WTC11 (cell line): ENCODE data around the gene APOBEC3F. TPM values are rescaled to one million over a fixed set of nuclear protein-coding genes. Genes with fewer than 3 reads are reported as not detected.

Source experiments
- ATAC-seq: fragments of 200-7000 bp; cut with Tn5 transposase; 2 replicates; pipeline ENCODE4 v1.10.0; 2021; ENCODE audit warnings: mild to moderate bottlenecking, moderate library complexity
- CTCF ChIA-PET: fragments of 300-600 bp; sonication (Branson Sonifier 250); formaldehyde crosslinking; loops from one replicate; lab custom pipeline; 2021; ENCODE audit warnings: antibody characterized with exemption; lab: Charles Lee
- POLR2A ChIA-PET: fragments of 350-600 bp; sonication (Branson Sonifier 250); formaldehyde crosslinking; loops from one replicate; lab custom pipeline; 2021; ENCODE audit warnings: antibody characterized with exemption; lab: Charles Lee
- DNase-seq: peaks from one replicate; pipeline ENCODE4 v3.0.0; 2021; ENCODE audit warnings: low spot score
- H3K27ac Mint-ChIP-seq: 2 replicates; pipeline ENCODE4 v1.8.0; 2021; ENCODE audit warnings: mixed read lengths
- H3K27me3 Mint-ChIP-seq: 2 replicates; pipeline ENCODE4 v1.8.0; 2021; ENCODE audit warnings: low read depth, mild to moderate bottlenecking, moderate library complexity, mixed read lengths
- H3K36me3 Mint-ChIP-seq: 2 replicates; pipeline ENCODE4 v1.8.0; 2021; ENCODE audit warnings: mixed read lengths
- H3K4me1 Mint-ChIP-seq: 2 replicates; pipeline ENCODE4 v1.8.0; 2022; ENCODE audit warnings: mixed read lengths
- H3K4me3 Mint-ChIP-seq: 2 replicates; pipeline ENCODE4 v1.8.0; 2021; ENCODE audit warnings: mild to moderate bottlenecking, moderate library complexity, mixed read lengths
- H3K9me3 Mint-ChIP-seq: 2 replicates; pipeline ENCODE4 v1.8.0; 2021; ENCODE audit warnings: mixed read lengths
- GRHL2 ChIP-seq: fragments of 250-450 bp; sonication (Bioruptor Pico); IDR thresholded peaks from 2 replicates; pipeline ENCODE4 v1.8.0; 2022; ENCODE audit warnings: mild to moderate bottlenecking, moderate library complexity; ENCODE audit not compliant: insufficient replicate concordance, severe bottlenecking
- GTF2I ChIP-seq: fragments of 250-450 bp; sonication (Bioruptor Pico); conservative IDR thresholded peaks from 2 replicates; pipeline ENCODE4 v1.4.0; 2021; ENCODE audit warnings: mild to moderate bottlenecking
- NFATC4 ChIP-seq: fragments of 250-450 bp; sonication (Bioruptor Pico); IDR thresholded peaks from 2 replicates; pipeline ENCODE4 v1.9.0; 2021; ENCODE audit warnings: mild to moderate bottlenecking
- NR3C1 ChIP-seq: sonication (generic); formaldehyde crosslinking; conservative IDR thresholded peaks from 2 replicates; pipeline ENCODE4 v1.8.1; 2023; ENCODE audit warnings: low read depth, mild to moderate bottlenecking, missing genetic modification reagents
- SMAD3 ChIP-seq: sonication (generic); formaldehyde crosslinking; IDR thresholded peaks from 2 replicates; pipeline ENCODE4 v1.8.0; 2022; ENCODE audit warnings: missing genetic modification reagents, mild to moderate bottlenecking, borderline replicate concordance
- SOX15 ChIP-seq: fragments of 250-450 bp; sonication (Bioruptor Pico); IDR thresholded peaks from 2 replicates; pipeline ENCODE4 v1.9.0; 2021; ENCODE audit warnings: mild to moderate bottlenecking
- TCF7 ChIP-seq: sonication (generic); formaldehyde crosslinking; IDR thresholded peaks from 2 replicates; pipeline ENCODE4 v1.8.0; 2022; ENCODE audit warnings: mild to moderate bottlenecking, low read depth, missing genetic modification reagents, moderate library complexity
- TEAD4 ChIP-seq: sonication (generic); formaldehyde crosslinking; IDR thresholded peaks from 2 replicates; pipeline ENCODE4 v1.8.0; 2022; ENCODE audit warnings: mild to moderate bottlenecking, missing genetic modification reagents
- ZNF232 ChIP-seq: sonication (generic); formaldehyde crosslinking; IDR thresholded peaks from 2 replicates; pipeline ENCODE4 v1.8.0; 2022; ENCODE audit warnings: mild to moderate bottlenecking, missing genetic modification reagents
- ZNF263 ChIP-seq: sonication (generic); formaldehyde crosslinking; IDR thresholded peaks from 2 replicates; pipeline ENCODE4 v1.8.1; 2022; ENCODE audit warnings: low read depth, mild to moderate bottlenecking, moderate library complexity, missing genetic modification reagents
- ZNF416 ChIP-seq: fragments of 250-450 bp; sonication (Bioruptor Pico); IDR thresholded peaks from 2 replicates; pipeline ENCODE4 v1.9.0; 2021; ENCODE audit warnings: mild to moderate bottlenecking, inconsistent platforms
- ZNF671 ChIP-seq: fragments of 250-450 bp; sonication (Bioruptor Pico); IDR thresholded peaks from 2 replicates; pipeline ENCODE4 v1.8.0; 2021; ENCODE audit warnings: mild to moderate bottlenecking
- total RNA-seq: library from RNA; stranded (reverse); gene quantifications from 3 replicates; pipeline ENCODE4 v1.2.3, GENCODE V29; 2021
- TF ChIP-seq, protein P1 (sequence below): fragments of 250-450 bp; sonication (Bioruptor Pico); IDR thresholded peaks from 2 replicates; pipeline ENCODE4 v1.9.0; 2021; ENCODE audit warnings: moderate library complexity, mild to moderate bottlenecking, inconsistent platforms, borderline replicate concordance
- TF ChIP-seq, protein P2 (sequence below): sonication (generic); formaldehyde crosslinking; IDR thresholded peaks from 2 replicates; pipeline ENCODE4 v1.8.1; 2022; ENCODE audit warnings: mild to moderate bottlenecking, missing genetic modification reagents, moderate library complexity, borderline replicate concordance
- TF ChIP-seq, protein P3 (sequence below): fragments of 250-450 bp; sonication (Bioruptor Pico); IDR thresholded peaks from 2 replicates; pipeline ENCODE4 v1.9.0; 2021; ENCODE audit warnings: mild to moderate bottlenecking, borderline replicate concordance
- TF ChIP-seq, protein P4 (sequence below): fragments of 250-450 bp; sonication (Bioruptor Pico); IDR thresholded peaks from 2 replicates; pipeline ENCODE4 v1.9.0; 2021; ENCODE audit warnings: mild to moderate bottlenecking
- TF ChIP-seq, protein P5 (sequence below): sonication (generic); formaldehyde crosslinking; IDR thresholded peaks from 2 replicates; pipeline ENCODE4 v1.8.0; 2023; ENCODE audit warnings: mild to moderate bottlenecking, missing genetic modification reagents
- TF ChIP-seq, protein P6 (sequence below): sonication (generic); formaldehyde crosslinking; IDR thresholded peaks from 2 replicates; pipeline ENCODE4 v1.8.0; 2023; ENCODE audit warnings: missing genetic modification reagents
- TF ChIP-seq, protein P7 (sequence below): sonication (generic); formaldehyde crosslinking; IDR thresholded peaks from 2 replicates; pipeline ENCODE4 v1.8.1; 2023; ENCODE audit warnings: mild to moderate bottlenecking, missing genetic modification reagents

The APOBEC3F gene
- total RNA-seq, 1 experiment from 2014 or later = 8.7 TPM

DNA sequence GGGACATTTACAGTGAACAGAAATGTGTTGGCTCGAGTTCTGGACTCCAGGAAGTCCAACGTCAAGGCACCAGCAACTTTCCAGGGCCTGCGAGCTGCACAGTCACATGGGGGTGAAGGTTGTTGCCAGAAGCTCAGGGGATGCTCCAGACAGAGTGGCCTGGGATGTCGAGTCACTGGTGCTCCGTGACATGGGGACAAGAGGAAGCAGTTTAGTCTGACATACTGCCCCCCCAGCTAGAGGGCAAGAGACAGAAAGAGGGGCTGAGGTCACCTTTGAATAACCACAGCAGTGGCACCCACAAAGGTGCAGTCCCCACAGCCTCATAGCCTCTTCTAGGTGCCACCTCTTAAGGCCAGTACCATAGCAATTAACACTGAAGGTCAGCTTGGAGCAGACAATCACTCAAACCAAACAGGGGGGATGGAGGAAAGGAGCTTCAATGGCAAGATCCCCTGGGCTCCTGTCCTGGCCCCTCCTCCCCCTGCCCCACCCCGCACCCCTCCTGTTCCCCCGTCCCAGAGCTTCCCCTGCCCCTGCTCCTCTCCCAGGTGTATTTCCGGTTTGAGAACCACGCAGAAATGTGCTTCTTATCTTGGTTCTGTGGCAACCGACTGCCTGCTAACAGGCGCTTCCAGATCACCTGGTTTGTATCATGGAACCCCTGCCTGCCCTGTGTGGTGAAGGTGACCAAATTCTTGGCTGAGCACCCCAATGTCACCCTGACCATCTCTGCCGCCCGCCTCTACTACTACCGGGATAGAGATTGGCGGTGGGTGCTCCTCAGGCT, 15.9 kb upstream of the APOBEC3F start (continued):
- no peak for TF ChIP-seq ZNF232 (CRISPR knock-in tag)
- TF ChIP-seq, protein P1, sequence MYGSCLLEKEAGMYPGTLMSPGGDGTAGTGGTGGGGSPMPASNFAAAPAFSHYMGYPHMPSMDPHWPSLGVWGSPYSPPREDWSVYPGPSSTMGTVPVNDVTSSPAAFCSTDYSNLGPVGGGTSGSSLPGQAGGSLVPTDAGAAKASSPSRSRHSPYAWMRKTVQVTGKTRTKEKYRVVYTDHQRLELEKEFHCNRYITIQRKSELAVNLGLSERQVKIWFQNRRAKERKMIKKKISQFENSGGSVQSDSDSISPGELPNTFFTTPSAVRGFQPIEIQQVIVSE (CRISPR knock-in tag) = no peak

DNA sequence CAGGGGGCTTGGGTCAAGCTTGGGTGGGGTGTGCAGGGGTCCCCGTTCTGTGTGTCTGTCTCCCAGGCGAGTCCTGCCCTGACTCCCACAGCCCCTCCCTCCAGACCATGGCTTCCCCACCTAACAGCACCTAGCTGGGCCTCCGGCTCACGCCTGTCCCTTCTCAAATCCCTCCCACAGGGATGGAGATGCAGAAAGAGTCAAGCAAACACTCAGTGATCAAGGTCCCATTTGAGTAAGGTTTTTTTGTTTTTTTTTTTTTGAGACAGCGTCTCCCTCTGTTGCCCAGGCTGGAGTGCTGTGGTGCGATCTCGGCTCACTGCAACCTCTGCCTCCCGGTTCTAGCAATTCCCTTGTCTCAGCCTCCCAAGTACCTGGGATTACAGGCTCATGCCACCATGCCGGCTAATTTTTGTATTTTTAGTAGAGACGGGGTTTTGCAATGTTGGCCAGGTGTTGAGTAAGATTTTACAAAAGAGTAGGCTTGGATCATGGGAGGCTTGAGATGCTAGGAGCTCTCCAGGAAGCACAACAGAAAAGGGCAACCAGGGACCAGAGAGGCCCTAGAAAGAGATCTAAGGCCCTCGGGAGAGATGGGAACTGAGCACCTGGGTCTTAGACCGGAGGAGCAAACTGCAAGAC, 14.0 kb upstream of the APOBEC3F start:
- ATAC-seq (no peak), DNase-seq (no peak)
- no peaks in the 10 kb centered on the region for H3K27me3 Mint-ChIP-seq
- H3K36me3 Mint-ChIP-seq = peaks cover 6% of the 10 kb centered on the region
- H3K4me3 Mint-ChIP-seq = no peak overlapping the region
- ChIA-PET POLR2A (no interaction called here), CTCF (no interaction called here)
- peaks cover 57% of the 10 kb centered on the region for H3K4me1 Mint-ChIP-seq
- H3K9me3 Mint-ChIP-seq = no peaks in the 10 kb centered on the region
- peak overlapping the region; percentile 48 for H3K27ac Mint-ChIP-seq
- TF ChIP-seq GTF2I (CRISPR knock-in tag) (no peak), TEAD4 (CRISPR knock-in tag) (no peak), ZNF671 (CRISPR knock-in tag) (no peak), SMAD3 (CRISPR knock-in tag) (no peak), GRHL2 (CRISPR knock-in tag) (no peak), ZNF263 (no peak), SOX15 (CRISPR knock-in tag) (no peak), NR3C1 (CRISPR knock-in tag) (no peak), TCF7 (CRISPR knock-in tag) (no peak), NFATC4 (CRISPR knock-in tag) (no peak), ZNF416 (CRISPR knock-in tag) (no peak)
- TF ChIP-seq, protein P2, sequence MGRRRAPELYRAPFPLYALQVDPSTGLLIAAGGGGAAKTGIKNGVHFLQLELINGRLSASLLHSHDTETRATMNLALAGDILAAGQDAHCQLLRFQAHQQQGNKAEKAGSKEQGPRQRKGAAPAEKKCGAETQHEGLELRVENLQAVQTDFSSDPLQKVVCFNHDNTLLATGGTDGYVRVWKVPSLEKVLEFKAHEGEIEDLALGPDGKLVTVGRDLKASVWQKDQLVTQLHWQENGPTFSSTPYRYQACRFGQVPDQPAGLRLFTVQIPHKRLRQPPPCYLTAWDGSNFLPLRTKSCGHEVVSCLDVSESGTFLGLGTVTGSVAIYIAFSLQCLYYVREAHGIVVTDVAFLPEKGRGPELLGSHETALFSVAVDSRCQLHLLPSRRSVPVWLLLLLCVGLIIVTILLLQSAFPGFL (CRISPR knock-in tag) = no peak
- TF ChIP-seq, protein P3, sequence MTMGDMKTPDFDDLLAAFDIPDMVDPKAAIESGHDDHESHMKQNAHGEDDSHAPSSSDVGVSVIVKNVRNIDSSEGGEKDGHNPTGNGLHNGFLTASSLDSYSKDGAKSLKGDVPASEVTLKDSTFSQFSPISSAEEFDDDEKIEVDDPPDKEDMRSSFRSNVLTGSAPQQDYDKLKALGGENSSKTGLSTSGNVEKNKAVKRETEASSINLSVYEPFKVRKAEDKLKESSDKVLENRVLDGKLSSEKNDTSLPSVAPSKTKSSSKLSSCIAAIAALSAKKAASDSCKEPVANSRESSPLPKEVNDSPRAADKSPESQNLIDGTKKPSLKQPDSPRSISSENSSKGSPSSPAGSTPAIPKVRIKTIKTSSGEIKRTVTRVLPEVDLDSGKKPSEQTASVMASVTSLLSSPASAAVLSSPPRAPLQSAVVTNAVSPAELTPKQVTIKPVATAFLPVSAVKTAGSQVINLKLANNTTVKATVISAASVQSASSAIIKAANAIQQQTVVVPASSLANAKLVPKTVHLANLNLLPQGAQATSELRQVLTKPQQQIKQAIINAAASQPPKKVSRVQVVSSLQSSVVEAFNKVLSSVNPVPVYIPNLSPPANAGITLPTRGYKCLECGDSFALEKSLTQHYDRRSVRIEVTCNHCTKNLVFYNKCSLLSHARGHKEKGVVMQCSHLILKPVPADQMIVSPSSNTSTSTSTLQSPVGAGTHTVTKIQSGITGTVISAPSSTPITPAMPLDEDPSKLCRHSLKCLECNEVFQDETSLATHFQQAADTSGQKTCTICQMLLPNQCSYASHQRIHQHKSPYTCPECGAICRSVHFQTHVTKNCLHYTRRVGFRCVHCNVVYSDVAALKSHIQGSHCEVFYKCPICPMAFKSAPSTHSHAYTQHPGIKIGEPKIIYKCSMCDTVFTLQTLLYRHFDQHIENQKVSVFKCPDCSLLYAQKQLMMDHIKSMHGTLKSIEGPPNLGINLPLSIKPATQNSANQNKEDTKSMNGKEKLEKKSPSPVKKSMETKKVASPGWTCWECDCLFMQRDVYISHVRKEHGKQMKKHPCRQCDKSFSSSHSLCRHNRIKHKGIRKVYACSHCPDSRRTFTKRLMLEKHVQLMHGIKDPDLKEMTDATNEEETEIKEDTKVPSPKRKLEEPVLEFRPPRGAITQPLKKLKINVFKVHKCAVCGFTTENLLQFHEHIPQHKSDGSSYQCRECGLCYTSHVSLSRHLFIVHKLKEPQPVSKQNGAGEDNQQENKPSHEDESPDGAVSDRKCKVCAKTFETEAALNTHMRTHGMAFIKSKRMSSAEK (CRISPR knock-in tag) = no peak
- TF ChIP-seq, protein P4, sequence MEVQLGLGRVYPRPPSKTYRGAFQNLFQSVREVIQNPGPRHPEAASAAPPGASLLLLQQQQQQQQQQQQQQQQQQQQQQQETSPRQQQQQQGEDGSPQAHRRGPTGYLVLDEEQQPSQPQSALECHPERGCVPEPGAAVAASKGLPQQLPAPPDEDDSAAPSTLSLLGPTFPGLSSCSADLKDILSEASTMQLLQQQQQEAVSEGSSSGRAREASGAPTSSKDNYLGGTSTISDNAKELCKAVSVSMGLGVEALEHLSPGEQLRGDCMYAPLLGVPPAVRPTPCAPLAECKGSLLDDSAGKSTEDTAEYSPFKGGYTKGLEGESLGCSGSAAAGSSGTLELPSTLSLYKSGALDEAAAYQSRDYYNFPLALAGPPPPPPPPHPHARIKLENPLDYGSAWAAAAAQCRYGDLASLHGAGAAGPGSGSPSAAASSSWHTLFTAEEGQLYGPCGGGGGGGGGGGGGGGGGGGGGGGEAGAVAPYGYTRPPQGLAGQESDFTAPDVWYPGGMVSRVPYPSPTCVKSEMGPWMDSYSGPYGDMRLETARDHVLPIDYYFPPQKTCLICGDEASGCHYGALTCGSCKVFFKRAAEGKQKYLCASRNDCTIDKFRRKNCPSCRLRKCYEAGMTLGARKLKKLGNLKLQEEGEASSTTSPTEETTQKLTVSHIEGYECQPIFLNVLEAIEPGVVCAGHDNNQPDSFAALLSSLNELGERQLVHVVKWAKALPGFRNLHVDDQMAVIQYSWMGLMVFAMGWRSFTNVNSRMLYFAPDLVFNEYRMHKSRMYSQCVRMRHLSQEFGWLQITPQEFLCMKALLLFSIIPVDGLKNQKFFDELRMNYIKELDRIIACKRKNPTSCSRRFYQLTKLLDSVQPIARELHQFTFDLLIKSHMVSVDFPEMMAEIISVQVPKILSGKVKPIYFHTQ (CRISPR knock-in tag) = no peak
- TF ChIP-seq, protein P5, sequence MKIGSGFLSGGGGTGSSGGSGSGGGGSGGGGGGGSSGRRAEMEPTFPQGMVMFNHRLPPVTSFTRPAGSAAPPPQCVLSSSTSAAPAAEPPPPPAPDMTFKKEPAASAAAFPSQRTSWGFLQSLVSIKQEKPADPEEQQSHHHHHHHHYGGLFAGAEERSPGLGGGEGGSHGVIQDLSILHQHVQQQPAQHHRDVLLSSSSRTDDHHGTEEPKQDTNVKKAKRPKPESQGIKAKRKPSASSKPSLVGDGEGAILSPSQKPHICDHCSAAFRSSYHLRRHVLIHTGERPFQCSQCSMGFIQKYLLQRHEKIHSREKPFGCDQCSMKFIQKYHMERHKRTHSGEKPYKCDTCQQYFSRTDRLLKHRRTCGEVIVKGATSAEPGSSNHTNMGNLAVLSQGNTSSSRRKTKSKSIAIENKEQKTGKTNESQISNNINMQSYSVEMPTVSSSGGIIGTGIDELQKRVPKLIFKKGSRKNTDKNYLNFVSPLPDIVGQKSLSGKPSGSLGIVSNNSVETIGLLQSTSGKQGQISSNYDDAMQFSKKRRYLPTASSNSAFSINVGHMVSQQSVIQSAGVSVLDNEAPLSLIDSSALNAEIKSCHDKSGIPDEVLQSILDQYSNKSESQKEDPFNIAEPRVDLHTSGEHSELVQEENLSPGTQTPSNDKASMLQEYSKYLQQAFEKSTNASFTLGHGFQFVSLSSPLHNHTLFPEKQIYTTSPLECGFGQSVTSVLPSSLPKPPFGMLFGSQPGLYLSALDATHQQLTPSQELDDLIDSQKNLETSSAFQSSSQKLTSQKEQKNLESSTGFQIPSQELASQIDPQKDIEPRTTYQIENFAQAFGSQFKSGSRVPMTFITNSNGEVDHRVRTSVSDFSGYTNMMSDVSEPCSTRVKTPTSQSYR (CRISPR knock-in tag) = no peak
- TF ChIP-seq, protein P6, sequence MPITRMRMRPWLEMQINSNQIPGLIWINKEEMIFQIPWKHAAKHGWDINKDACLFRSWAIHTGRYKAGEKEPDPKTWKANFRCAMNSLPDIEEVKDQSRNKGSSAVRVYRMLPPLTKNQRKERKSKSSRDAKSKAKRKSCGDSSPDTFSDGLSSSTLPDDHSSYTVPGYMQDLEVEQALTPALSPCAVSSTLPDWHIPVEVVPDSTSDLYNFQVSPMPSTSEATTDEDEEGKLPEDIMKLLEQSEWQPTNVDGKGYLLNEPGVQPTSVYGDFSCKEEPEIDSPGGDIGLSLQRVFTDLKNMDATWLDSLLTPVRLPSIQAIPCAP (CRISPR knock-in tag) = no peak
- TF ChIP-seq, protein P7, sequence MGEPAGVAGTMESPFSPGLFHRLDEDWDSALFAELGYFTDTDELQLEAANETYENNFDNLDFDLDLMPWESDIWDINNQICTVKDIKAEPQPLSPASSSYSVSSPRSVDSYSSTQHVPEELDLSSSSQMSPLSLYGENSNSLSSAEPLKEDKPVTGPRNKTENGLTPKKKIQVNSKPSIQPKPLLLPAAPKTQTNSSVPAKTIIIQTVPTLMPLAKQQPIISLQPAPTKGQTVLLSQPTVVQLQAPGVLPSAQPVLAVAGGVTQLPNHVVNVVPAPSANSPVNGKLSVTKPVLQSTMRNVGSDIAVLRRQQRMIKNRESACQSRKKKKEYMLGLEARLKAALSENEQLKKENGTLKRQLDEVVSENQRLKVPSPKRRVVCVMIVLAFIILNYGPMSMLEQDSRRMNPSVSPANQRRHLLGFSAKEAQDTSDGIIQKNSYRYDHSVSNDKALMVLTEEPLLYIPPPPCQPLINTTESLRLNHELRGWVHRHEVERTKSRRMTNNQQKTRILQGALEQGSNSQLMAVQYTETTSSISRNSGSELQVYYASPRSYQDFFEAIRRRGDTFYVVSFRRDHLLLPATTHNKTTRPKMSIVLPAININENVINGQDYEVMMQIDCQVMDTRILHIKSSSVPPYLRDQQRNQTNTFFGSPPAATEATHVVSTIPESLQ = no peak
